GM23338 (cell line): ENCODE results near the gene DTX1. TPM values are rescaled to one million over a fixed set of nuclear protein-coding genes. Genes with fewer than 3 reads are reported as not detected.

Experiments used
- ATAC-seq: fragments of 200-7000 bp; cut with Tn5 transposase; 3 replicates; pipeline ENCODE4 v1.9.1; 2020
- DNase-seq: peaks from one replicate; pipeline ENCODE4 v3.0.0-alpha.2; 2015; ENCODE audit warnings: low spot score
- H2AFZ ChIP-seq: fragments of 200-600 bp; sonication (generic); 2 replicates; pipeline ENCODE4 v1.8.0; 2016; ENCODE audit warnings: antibody characterized with exemption, mild to moderate bottlenecking, moderate library complexity
- H3F3A ChIP-seq: fragments of 200-600 bp; sonication (generic); replicated peaks from 2 replicates; pipeline ENCODE4 v1.8.0; 2017; ENCODE audit warnings: antibody characterized with exemption, mixed run types, low read depth
- H3K27ac ChIP-seq: fragments of 200-600 bp; sonication (generic); 2 replicates; pipeline ENCODE4 v1.6.1; 2016; ENCODE audit warnings: low read depth
- H3K27me3 ChIP-seq: fragments of 200-600 bp; sonication (generic); 2 replicates; pipeline ENCODE4 v1.8.0; 2016; ENCODE audit warnings: mild to moderate bottlenecking, mixed run types, moderate library complexity; ENCODE audit not compliant: insufficient read depth
- H3K36me3 ChIP-seq: fragments of 200-600 bp; sonication (generic); 2 replicates; pipeline ENCODE4 v1.8.0; 2016; ENCODE audit warnings: mild to moderate bottlenecking; ENCODE audit not compliant: insufficient read depth
- H3K4me1 ChIP-seq: fragments of 200-600 bp; sonication (generic); 2 replicates; pipeline ENCODE4 v1.8.0; 2016; ENCODE audit warnings: mild to moderate bottlenecking, moderate library complexity; ENCODE audit not compliant: insufficient read depth
- H3K4me2 ChIP-seq: fragments of 200-600 bp; sonication (generic); 2 replicates; pipeline ENCODE4 v1.7.1; 2017; ENCODE audit warnings: mixed run types
- H3K4me3 ChIP-seq: fragments of 200-600 bp; sonication (generic); 2 replicates; pipeline ENCODE4 v1.6.1; 2016; ENCODE audit warnings: mixed run types
- H3K79me2 ChIP-seq: fragments of 200-600 bp; sonication (generic); replicated peaks from 2 replicates; pipeline ENCODE4 v1.8.0; 2017; ENCODE audit warnings: mild to moderate bottlenecking; ENCODE audit not compliant: insufficient read depth
- H3K9me2 ChIP-seq: fragments of 200-600 bp; sonication (generic); 2 replicates; pipeline ENCODE4 v1.8.0; 2017; ENCODE audit not compliant: insufficient read depth
- H4K20me1 ChIP-seq: fragments of 200-600 bp; sonication (generic); replicated peaks from 2 replicates; pipeline ENCODE4 v1.8.0; 2017; ENCODE audit warnings: mild to moderate bottlenecking; ENCODE audit not compliant: insufficient read depth
- H3K27ac Mint-ChIP-seq: 2 replicates; pipeline ENCODE4 v1.8.0; 2020; ENCODE audit warnings: inconsistent platforms, mild to moderate bottlenecking, moderate library complexity, mixed read lengths
- H3K27me3 Mint-ChIP-seq: 3 replicates; pipeline ENCODE4 v1.8.0; 2022; ENCODE audit warnings: low read depth, mild to moderate bottlenecking, moderate library complexity, mixed read lengths, inconsistent platforms; ENCODE audit not compliant: insufficient read depth, poor library complexity
- H3K36me3 Mint-ChIP-seq: 3 replicates; pipeline ENCODE4 v1.8.0; 2021; ENCODE audit warnings: low read depth, mild to moderate bottlenecking, inconsistent platforms, moderate library complexity, mixed read lengths
- H3K4me1 Mint-ChIP-seq: 3 replicates; pipeline ENCODE4 v1.8.0; 2020; ENCODE audit warnings: mild to moderate bottlenecking, inconsistent platforms, mixed read lengths
- H3K4me3 Mint-ChIP-seq: 3 replicates; pipeline ENCODE4 v1.8.0; 2021; ENCODE audit warnings: moderate library complexity, mild to moderate bottlenecking, inconsistent platforms, mixed read lengths
- H3K9me3 Mint-ChIP-seq: 3 replicates; pipeline ENCODE4 v1.8.0; 2020; ENCODE audit warnings: moderate library complexity, mild to moderate bottlenecking, inconsistent platforms, mixed read lengths
- EZH2phosphoT487 ChIP-seq: fragments of 200-600 bp; sonication (generic); IDR thresholded peaks from one replicate; pipeline ENCODE4 v1.8.1; 2018; ENCODE audit warnings: antibody characterized with exemption; ENCODE audit not compliant: unreplicated experiment
- POLR2AphosphoS5 ChIP-seq: IDR thresholded peaks from 2 replicates; pipeline ENCODE4 v1.6.1; 2016; ENCODE audit warnings: antibody characterized with exemption, low read depth
- long read RNA-seq: library from polyadenylated mRNA; unstranded; transcript quantifications from one replicate; pipeline ENCODE4 v2.0.0, GENCODE V29; 2020; ENCODE audit not compliant: unreplicated experiment
- polyA plus RNA-seq: library from polyadenylated mRNA; unstranded; fragments of >200 nt; fragmentation: Nextera tagmentation; extraction: Ambion mirVana; gene quantifications from 2 replicates; pipeline ENCODE4 v1.2.1, GENCODE V29; 2016
- total RNA-seq: library from RNA; depleted of rRNA; stranded (reverse); fragments of >200 nt; shearing (Covaris generic); gene quantifications from 2 replicates; pipeline ENCODE4 v1.2.3, GENCODE V29; 2014; rRNA removed
- TF ChIP-seq, protein P1 (sequence below), 2 experiments: fragments of 200-600 bp in 1 of 2; sonication (generic) in 1 of 2; conservative IDR thresholded peaks; 2 replicates each; pipeline versions ENCODE4 v1.5.1 to v1.6.1; 2016 to 2017; ENCODE audit warnings: antibody characterized with exemption in 2 of 2, low read depth in 2 of 2, mild to moderate bottlenecking in 2 of 2, moderate library complexity in 1 of 2
- TF ChIP-seq, protein P2 (sequence below): IDR thresholded peaks from 2 replicates; pipeline ENCODE4 v1.6.1; 2016; ENCODE audit warnings: antibody characterized with exemption
- TF ChIP-seq, protein P3 (sequence below): IDR thresholded peaks from one replicate; pipeline ENCODE4 v1.6.1; 2018; ENCODE audit warnings: antibody characterized with exemption; ENCODE audit not compliant: unreplicated experiment
- TF ChIP-seq, protein P4 (sequence below): fragments of 250-450 bp; sonication (Bioruptor Pico); IDR thresholded peaks from 2 replicates; pipeline ENCODE4 v1.5.0; 2020; ENCODE audit warnings: mild to moderate bottlenecking, moderate library complexity

The DTX1 gene
- total RNA-seq (4.7 and 9.0 TPM in 2 replicates), polyA plus RNA-seq (1.6 and 1.8 TPM in 2 replicates)
- long read RNA-seq, partial matches to known transcripts = 1 of 3 reads
- long read RNA-seq, other reads (novel, unspliced or antisense) = 2 of 3 reads

- Histone ChIP-seq H2AFZ (peak within 1 kb of the TSS; percentile 80), H3K79me2 (no peaks in the 10 kb centered on the region), H3K4me2 (peak within 1 kb of the TSS; percentile 83), H3K27me3 (peaks cover 25% of the 10 kb centered on the region), H3K36me3 (no peaks in the 10 kb centered on the region), H3K27ac (no peak within 1 kb of the TSS), H4K20me1 (no peaks in the 10 kb centered on the region), H3K4me3 (peak within 1 kb of the TSS; percentile 69), H3K4me1 (no peaks in the 10 kb centered on the region), H3F3A (0 out of 2 replicates have a peak, but pooled peaks cover 5% of the 10 kb centered on the region), H3K9me2 (no peaks in the 10 kb centered on the region)
- Mint-ChIP-seq H3K27ac (no peak within 1 kb of the TSS), H3K9me3 (no peaks in the 10 kb centered on the region), H3K4me1 (peaks cover 3% of the 10 kb centered on the region; the same call in 1 of the 3 replicates), H3K4me3 (peak within 1 kb of the TSS; percentile 71), H3K36me3 (no peaks in the 10 kb centered on the region), H3K27me3 (peaks cover 21% of the 10 kb centered on the region)
- DNase-seq (peak; percentile 48), ATAC-seq (peak; percentile 61)
- TF ChIP-seq, protein P1, sequence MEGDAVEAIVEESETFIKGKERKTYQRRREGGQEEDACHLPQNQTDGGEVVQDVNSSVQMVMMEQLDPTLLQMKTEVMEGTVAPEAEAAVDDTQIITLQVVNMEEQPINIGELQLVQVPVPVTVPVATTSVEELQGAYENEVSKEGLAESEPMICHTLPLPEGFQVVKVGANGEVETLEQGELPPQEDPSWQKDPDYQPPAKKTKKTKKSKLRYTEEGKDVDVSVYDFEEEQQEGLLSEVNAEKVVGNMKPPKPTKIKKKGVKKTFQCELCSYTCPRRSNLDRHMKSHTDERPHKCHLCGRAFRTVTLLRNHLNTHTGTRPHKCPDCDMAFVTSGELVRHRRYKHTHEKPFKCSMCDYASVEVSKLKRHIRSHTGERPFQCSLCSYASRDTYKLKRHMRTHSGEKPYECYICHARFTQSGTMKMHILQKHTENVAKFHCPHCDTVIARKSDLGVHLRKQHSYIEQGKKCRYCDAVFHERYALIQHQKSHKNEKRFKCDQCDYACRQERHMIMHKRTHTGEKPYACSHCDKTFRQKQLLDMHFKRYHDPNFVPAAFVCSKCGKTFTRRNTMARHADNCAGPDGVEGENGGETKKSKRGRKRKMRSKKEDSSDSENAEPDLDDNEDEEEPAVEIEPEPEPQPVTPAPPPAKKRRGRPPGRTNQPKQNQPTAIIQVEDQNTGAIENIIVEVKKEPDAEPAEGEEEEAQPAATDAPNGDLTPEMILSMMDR (conservative IDR thresholded peaks at IDR 0.05; ENCODE audit: low read depth in 2 of 2) = no peak
- TF ChIP-seq, protein P2, sequence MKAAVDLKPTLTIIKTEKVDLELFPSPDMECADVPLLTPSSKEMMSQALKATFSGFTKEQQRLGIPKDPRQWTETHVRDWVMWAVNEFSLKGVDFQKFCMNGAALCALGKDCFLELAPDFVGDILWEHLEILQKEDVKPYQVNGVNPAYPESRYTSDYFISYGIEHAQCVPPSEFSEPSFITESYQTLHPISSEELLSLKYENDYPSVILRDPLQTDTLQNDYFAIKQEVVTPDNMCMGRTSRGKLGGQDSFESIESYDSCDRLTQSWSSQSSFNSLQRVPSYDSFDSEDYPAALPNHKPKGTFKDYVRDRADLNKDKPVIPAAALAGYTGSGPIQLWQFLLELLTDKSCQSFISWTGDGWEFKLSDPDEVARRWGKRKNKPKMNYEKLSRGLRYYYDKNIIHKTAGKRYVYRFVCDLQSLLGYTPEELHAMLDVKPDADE = no peak
- TF ChIP-seq EZH2phosphoT487 (no peak), POLR2AphosphoS5 (no peak)
- TF ChIP-seq, protein P3, sequence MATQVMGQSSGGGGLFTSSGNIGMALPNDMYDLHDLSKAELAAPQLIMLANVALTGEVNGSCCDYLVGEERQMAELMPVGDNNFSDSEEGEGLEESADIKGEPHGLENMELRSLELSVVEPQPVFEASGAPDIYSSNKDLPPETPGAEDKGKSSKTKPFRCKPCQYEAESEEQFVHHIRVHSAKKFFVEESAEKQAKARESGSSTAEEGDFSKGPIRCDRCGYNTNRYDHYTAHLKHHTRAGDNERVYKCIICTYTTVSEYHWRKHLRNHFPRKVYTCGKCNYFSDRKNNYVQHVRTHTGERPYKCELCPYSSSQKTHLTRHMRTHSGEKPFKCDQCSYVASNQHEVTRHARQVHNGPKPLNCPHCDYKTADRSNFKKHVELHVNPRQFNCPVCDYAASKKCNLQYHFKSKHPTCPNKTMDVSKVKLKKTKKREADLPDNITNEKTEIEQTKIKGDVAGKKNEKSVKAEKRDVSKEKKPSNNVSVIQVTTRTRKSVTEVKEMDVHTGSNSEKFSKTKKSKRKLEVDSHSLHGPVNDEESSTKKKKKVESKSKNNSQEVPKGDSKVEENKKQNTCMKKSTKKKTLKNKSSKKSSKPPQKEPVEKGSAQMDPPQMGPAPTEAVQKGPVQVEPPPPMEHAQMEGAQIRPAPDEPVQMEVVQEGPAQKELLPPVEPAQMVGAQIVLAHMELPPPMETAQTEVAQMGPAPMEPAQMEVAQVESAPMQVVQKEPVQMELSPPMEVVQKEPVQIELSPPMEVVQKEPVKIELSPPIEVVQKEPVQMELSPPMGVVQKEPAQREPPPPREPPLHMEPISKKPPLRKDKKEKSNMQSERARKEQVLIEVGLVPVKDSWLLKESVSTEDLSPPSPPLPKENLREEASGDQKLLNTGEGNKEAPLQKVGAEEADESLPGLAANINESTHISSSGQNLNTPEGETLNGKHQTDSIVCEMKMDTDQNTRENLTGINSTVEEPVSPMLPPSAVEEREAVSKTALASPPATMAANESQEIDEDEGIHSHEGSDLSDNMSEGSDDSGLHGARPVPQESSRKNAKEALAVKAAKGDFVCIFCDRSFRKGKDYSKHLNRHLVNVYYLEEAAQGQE = no peak
Observed at GRCh38 chr12:113056631-113057488, at the start of gene DTX1. DTX1 (plus strand) TSS chr12:113056730; CDS start chr12:113058193, 1,463 bp downstream.

DNA sequence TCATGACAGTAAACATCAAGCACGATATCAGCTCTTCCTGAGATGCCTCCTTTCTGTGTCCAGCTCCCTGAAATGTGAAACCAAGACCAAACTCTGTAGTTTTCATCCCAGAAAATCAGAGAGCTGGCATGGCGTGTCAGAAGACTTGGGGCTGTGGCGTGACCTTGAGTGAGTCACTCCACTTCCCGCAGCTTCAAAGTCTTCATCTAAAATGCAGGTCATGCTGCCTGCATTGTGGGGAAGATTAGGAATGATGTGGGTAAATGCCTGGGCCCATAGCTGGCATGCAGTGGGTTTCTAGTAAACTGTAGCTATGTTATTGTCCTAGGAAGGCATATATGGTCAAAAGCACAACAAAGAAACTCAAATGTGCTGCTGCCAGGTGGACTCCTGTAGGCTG is 49.4 kb upstream of the DTX1 start:
- no peaks in the 10 kb centered on the region for H3K79me2 ChIP-seq
- no peaks in the 10 kb centered on the region; the same call in 1 of the 2 replicates for H3K36me3 ChIP-seq
- H3F3A ChIP-seq = no peaks in the 10 kb centered on the region
- H3K9me2 ChIP-seq = no peaks in the 10 kb centered on the region
- H2AFZ ChIP-seq = no peak overlapping the region
- H3K27ac ChIP-seq = no peak overlapping the region
- Mint-ChIP-seq H3K9me3 (peaks cover 9% of the 10 kb centered on the region), H3K27me3 (peaks cover 12% of the 10 kb centered on the region), H3K36me3 (no peaks in the 10 kb centered on the region), H3K4me3 (no peak overlapping the region), H3K27ac (no peak overlapping the region), H3K4me1 (no peaks in the 10 kb centered on the region)
- H3K4me2 ChIP-seq = no peak overlapping the region
- ATAC-seq (no peak), DNase-seq (no peak)
- H3K4me3 ChIP-seq = no peak overlapping the region
- no peaks in the 10 kb centered on the region for H3K4me1 ChIP-seq
- H3K27me3 ChIP-seq = no peaks in the 10 kb centered on the region
- no peaks in the 10 kb centered on the region for H4K20me1 ChIP-seq
- TF ChIP-seq, protein P4, sequence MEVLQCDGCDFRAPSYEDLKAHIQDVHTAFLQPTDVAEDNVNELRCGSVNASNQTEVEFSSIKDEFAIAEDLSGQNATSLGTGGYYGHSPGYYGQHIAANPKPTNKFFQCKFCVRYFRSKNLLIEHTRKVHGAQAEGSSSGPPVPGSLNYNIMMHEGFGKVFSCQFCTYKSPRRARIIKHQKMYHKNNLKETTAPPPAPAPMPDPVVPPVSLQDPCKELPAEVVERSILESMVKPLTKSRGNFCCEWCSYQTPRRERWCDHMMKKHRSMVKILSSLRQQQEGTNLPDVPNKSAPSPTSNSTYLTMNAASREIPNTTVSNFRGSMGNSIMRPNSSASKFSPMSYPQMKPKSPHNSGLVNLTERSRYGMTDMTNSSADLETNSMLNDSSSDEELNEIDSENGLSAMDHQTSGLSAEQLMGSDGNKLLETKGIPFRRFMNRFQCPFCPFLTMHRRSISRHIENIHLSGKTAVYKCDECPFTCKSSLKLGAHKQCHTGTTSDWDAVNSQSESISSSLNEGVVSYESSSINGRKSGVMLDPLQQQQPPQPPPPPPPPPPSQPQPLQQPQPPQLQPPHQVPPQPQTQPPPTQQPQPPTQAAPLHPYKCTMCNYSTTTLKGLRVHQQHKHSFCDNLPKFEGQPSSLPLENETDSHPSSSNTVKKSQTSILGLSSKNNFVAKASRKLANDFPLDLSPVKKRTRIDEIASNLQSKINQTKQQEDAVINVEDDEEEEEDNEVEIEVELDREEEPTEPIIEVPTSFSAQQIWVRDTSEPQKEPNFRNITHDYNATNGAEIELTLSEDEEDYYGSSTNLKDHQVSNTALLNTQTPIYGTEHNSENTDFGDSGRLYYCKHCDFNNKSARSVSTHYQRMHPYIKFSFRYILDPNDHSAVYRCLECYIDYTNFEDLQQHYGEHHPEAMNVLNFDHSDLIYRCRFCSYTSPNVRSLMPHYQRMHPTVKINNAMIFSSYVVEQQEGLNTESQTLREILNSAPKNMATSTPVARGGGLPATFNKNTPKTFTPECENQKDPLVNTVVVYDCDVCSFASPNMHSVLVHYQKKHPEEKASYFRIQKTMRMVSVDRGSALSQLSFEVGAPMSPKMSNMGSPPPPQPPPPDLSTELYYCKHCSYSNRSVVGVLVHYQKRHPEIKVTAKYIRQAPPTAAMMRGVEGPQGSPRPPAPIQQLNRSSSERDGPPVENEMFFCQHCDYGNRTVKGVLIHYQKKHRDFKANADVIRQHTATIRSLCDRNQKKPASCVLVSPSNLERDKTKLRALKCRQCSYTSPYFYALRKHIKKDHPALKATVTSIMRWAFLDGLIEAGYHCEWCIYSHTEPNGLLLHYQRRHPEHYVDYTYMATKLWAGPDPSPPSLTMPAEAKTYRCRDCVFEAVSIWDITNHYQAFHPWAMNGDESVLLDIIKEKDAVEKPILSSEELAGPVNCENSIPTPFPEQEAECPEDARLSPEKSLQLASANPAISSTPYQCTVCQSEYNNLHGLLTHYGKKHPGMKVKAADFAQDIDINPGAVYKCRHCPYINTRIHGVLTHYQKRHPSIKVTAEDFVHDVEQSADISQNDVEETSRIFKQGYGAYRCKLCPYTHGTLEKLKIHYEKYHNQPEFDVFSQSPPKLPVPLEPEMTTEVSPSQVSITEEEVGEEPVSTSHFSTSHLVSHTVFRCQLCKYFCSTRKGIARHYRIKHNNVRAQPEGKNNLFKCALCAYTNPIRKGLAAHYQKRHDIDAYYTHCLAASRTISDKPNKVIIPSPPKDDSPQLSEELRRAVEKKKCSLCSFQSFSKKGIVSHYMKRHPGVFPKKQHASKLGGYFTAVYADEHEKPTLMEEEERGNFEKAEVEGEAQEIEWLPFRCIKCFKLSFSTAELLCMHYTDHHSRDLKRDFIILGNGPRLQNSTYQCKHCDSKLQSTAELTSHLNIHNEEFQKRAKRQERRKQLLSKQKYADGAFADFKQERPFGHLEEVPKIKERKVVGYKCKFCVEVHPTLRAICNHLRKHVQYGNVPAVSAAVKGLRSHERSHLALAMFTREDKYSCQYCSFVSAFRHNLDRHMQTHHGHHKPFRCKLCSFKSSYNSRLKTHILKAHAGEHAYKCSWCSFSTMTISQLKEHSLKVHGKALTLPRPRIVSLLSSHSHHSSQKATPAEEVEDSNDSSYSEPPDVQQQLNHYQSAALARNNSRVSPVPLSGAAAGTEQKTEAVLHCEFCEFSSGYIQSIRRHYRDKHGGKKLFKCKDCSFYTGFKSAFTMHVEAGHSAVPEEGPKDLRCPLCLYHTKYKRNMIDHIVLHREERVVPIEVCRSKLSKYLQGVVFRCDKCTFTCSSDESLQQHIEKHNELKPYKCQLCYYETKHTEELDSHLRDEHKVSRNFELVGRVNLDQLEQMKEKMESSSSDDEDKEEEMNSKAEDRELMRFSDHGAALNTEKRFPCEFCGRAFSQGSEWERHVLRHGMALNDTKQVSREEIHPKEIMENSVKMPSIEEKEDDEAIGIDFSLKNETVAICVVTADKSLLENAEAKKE (CRISPR knock-in tag) = no peak
